AG04450 (cell line): ENCODE measurements around the gene CREB5. TPM values are rescaled to one million over a fixed set of nuclear protein-coding genes. Genes with fewer than 3 reads are reported as not detected.

ENCODE experiments used
- CTCF ChIA-PET: fragments of 300-600, 350-600 bp; formaldehyde crosslinking; extraction: SDS; loops from one replicate; lab custom pipeline; 2022; ENCODE audit warnings: antibody characterized with exemption, inconsistent platforms; lab: Charles Lee
- POLR2A ChIA-PET: fragments of 350-600 bp; formaldehyde crosslinking; extraction: SDS; loops from one replicate; lab custom pipeline; 2021; ENCODE audit warnings: antibody characterized with exemption, inconsistent platforms; lab: Yijun Ruan, JAX
- DNase-seq: peaks from one replicate; pipeline ENCODE4 v3.0.0-alpha.2; 2011; ENCODE audit warnings: low read depth, low spot score
- H3K27ac ChIP-seq: one replicate; pipeline ENCODE4 v1.5.1; 2012; ENCODE audit warnings: low read depth, low read length, control low read depth
- H3K27me3 ChIP-seq: one replicate; pipeline ENCODE4 v1.6.0; 2012; ENCODE audit warnings: low read length; ENCODE audit not compliant: control insufficient read depth, insufficient read depth
- H3K4me3 ChIP-seq: 2 replicates; pipeline ENCODE4 v1.5.1; 2011; ENCODE audit warnings: mild to moderate bottlenecking, low read depth, low read length, control low read depth
- H3K9me3 ChIP-seq: 2 replicates; pipeline ENCODE4 v1.5.1; 2012; ENCODE audit warnings: low read length; ENCODE audit not compliant: control insufficient read depth, insufficient read depth
- polyA plus RNA-seq: library from polyadenylated mRNA; depleted of rRNA; stranded (reverse); fragments of >200 nt; gene quantifications from 2 replicates; pipeline ENCODE4 v1.2.3, GENCODE V29; 2011
- TF ChIP-seq, protein P1 (sequence below): IDR thresholded peaks from 2 replicates; pipeline ENCODE4 v1.5.1; 2011; ENCODE audit warnings: low read depth, low read length, control low read depth, inconsistent platforms

The CREB5 gene
- polyA plus RNA-seq, 1 experiment, result 22.1 TPM

DNA sequence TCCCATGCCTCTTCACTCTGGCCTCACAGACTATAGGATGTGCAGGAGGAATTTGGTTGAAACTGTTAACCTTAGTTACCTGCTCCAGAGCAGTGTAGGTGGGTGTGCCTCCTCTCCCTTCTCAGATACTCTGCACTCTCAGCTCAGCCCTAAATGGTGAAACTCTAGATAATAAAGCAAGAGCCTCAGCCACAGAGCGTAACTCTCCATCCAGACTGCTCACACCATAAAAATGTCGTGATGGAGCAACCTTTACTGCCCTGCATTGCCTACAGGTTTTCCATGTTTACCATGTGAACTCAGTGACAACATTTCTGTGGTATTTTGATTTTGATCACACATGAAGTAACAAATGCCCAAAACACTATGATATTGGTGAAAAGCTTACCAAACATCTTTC, 227.7 kb downstream of the CREB5 start:
- POLR2A ChIA-PET, result no interaction called here
- no peak overlapping the region for H3K4me3 ChIP-seq
- H3K27ac ChIP-seq, result no peak overlapping the region
- H3K9me3 ChIP-seq, result no peaks in the 10 kb centered on the region
- no peak for DNase-seq
- CTCF ChIA-PET, result no interaction called here
- TF ChIP-seq, protein P1, sequence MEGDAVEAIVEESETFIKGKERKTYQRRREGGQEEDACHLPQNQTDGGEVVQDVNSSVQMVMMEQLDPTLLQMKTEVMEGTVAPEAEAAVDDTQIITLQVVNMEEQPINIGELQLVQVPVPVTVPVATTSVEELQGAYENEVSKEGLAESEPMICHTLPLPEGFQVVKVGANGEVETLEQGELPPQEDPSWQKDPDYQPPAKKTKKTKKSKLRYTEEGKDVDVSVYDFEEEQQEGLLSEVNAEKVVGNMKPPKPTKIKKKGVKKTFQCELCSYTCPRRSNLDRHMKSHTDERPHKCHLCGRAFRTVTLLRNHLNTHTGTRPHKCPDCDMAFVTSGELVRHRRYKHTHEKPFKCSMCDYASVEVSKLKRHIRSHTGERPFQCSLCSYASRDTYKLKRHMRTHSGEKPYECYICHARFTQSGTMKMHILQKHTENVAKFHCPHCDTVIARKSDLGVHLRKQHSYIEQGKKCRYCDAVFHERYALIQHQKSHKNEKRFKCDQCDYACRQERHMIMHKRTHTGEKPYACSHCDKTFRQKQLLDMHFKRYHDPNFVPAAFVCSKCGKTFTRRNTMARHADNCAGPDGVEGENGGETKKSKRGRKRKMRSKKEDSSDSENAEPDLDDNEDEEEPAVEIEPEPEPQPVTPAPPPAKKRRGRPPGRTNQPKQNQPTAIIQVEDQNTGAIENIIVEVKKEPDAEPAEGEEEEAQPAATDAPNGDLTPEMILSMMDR, result no peak
- no peaks in the 10 kb centered on the region for H3K27me3 ChIP-seq

DNA sequence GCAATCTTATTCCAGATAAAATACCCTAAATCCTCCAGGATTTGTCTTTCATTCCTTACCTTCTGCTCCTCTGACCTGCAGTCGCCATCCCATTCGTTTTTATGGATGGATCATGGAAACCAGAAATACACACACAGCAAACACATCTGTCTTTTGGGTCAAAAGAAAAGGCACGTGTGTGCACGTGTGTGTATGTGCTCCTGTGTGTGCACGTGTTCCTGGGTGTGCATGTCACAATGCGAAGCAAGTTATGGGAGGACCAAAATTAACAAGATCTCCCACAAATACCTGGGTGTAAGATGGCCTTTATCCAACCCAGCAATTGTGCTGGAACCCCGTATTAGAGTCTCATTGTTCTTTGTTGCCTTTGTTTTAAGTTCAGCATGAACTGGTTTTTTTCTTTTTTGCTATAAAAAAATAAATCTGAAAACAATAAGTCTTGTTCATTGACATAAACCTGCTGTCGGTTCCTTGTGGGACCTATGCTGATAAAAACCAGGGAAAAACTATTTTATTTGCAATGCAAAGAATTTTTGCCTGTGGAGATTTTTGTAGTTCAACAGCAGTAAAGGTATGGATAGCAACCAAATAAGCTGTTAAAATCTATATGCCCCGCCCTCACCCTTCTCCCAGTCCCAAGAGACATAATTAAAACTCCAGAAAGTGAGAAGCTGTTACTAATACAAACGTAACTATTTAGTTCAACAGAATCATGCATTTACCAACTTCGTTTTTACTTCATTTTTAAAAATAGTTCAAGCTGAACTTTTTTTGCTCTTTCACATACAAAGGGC, 229.6 kb downstream of the CREB5 start:
- DNase-seq, result no peak
- TF ChIP-seq, protein P1, result no peak
- no peaks in the 10 kb centered on the region for H3K9me3 ChIP-seq
- H3K4me3 ChIP-seq, result no peak overlapping the region
- H3K27me3 ChIP-seq, result no peaks in the 10 kb centered on the region
- POLR2A ChIA-PET, result no interaction called here
- CTCF ChIA-PET, result no interaction called here
- H3K27ac ChIP-seq, result no peak overlapping the region

DNA sequence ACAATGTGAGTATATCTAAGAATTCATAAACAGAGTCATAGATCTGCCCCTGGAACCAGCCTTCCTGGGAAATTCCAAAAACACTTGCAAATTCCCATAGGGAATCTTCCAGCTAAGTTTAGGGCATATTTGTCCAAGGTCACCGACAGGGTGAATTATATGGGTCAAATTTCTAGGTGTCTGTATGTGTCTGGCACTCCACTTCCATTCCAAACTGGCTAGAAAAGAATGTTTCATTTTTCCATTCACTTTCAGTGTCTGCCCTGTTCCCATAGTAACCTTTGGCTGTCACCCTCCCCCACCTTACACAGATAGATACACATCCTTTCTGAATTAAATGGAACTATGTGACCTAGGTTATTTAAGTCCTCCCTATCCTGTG, 230.9 kb downstream of the CREB5 start:
- Histone ChIP-seq H3K27ac (no peak overlapping the region), H3K4me3 (no peak overlapping the region), H3K9me3 (no peaks in the 10 kb centered on the region), H3K27me3 (no peaks in the 10 kb centered on the region)
- TF ChIP-seq, protein P1, result no peak
- ChIA-PET CTCF (no interaction called here), POLR2A (no interaction called here)
- no peak for DNase-seq

DNA sequence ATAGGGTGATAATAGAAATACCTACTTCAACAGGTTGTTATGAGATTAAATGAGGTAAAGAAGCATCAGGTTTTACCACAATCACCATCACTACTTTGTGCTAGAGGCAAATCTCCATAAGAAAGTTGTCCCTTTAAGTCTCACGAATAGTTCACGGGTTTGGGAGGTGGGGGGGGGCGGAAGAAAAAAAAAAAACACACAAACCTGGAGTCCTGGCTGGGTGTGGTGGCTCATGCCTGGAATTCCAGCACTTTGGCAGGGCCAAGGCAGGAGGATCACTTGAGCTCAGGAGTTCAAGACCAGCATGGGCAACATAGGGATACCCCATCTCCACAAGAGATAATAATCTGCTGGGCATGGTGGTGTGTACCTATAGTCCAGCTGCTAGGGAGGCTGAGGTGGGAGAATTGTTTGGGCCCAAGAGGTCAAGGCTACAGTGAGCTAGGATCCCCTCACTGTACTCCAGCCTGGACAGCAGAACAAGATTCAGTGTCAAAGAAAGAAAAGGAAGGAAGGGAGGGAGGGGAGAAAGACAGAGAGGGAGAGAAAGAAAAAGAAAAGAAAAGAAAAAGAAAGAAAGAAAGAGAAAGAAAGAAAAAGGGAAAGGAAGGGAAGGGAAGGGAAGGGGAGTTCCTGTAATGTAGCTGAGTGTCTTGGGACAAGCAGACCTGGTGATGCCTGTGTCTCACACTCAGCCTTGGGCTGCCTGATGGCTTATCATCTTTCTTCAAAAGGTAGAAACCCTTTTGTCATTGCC, 231.4 kb downstream of the CREB5 start:
- POLR2A ChIA-PET, result interaction anchor here (0.7 kb wide), 1 partner anchor 46 kb away, joined by 3 read pairs; no protein-coding TSS in a partner anchor
- no peak overlapping the region for H3K4me3 ChIP-seq
- no peak for DNase-seq
- no peaks in the 10 kb centered on the region for H3K9me3 ChIP-seq
- no peak overlapping the region for H3K27ac ChIP-seq
- TF ChIP-seq, protein P1, result no peak
- H3K27me3 ChIP-seq, result no peaks in the 10 kb centered on the region
- CTCF ChIA-PET, result no interaction called here

DNA sequence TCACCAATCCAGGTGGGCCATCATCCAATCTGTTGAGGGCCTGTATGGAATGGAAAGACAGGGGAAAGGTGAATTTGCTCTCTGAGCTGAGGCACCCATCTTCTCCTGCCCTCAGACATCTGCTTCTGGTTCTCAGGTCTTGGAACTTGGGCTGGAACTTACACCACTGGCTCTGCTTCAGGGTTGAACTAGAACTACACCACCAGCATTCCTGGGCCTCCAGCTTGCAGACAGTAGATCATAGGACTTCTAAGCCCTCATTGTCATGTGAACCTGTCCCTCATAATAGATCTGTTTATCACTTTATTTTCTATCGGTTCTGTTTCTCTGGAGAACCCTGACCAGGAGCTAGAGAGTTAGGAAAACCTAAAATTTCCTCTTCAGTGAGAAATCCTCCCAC, 233.5 kb downstream of the CREB5 start:
- ChIA-PET CTCF (no interaction called here), POLR2A (no interaction called here)
- Histone ChIP-seq H3K27ac (no peak overlapping the region), H3K27me3 (no peaks in the 10 kb centered on the region), H3K4me3 (no peak overlapping the region), H3K9me3 (no peaks in the 10 kb centered on the region)
- TF ChIP-seq, protein P1, result no peak
- DNase-seq, result no peak
